Activated CD4-positive, alpha-beta T cell treated with anti-CD3 and anti-CD28 coated beads, Interleukin-10, Interleukin-2, amounts not matched to agents 100 ng/mL and 50 ng/mL, durations not matched to agents 16 hours and 8 hours (primary cell): Measurements from ENCODE around the gene HGS.
A peak's percentile ranks its signal among the peaks of the same experiment; 100 is the strongest.

Source experiments
- DNase-seq: peaks from one replicate; pipeline ENCODE4 v3.0.0-alpha.2; 2020

HGS gene

GRCh38 chr17:81706757-81707624 lies 23.2 kb downstream of the HGS start:
- DNase-seq, result no peak

DNA sequence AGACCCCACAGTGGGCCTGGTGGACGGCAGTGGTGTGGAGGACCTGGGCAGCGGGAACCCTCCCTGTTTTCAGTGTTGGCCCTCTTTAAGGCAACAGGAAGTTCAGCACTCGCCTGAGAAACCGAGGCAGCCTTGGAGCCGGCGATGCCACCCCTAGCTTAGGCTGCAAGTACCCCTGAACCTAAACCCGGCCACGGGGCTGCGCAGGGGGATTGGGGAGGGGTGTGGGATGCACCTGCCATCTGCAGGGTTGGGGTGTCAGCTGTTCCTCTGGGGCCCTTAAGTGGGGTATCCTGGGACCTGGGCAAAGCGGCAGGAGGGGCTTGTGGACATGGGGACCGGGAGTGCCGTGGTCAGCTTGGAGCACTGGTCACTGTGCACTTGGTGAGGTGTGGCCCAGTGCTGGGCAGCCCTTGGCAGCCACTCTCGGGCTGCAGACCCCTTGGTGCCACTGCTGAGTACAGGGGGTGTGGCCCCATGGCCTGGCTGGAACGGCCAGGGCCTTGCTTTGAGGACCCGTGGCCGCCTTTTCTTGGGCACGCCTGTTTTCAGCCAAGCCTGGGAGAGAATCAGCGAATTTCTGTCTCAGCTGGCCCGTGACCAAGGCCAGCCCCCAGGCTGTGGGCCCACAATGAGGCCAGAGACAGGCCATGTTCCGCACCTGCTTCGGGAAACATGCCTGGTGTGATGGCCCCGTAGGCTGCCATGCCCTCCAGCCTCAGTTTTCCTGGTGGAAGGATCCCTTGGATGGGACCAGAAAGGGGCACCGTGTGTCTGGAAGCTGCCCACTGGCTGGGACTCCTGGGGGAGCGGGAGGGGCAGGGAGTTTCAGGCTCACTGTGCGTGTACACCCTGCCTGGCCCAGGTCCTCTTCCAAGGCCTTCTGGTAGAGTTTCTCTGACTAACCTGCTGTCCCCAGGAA lies 24.2 kb downstream of the HGS start:
- DNase-seq, result no peak

GRCh38 chr17:81708739-81709185 lies 25.0 kb downstream of the HGS start:
- no peak for DNase-seq

- no peak for DNase-seq
These were observed 26.9 kb downstream of the HGS start for GRCh38 chr17:81710514-81711308.

GRCh38 chr17:81711814-81712467 lies 28.1 kb downstream of the HGS start, which contains the start of gene SLC25A10:
TSS of gene SLC25A10 (plus strand) at chr17:81712284. CDS start at chr17:81712427, 143 bp downstream.
- DNase-seq, result peak; percentile 90

DNA sequence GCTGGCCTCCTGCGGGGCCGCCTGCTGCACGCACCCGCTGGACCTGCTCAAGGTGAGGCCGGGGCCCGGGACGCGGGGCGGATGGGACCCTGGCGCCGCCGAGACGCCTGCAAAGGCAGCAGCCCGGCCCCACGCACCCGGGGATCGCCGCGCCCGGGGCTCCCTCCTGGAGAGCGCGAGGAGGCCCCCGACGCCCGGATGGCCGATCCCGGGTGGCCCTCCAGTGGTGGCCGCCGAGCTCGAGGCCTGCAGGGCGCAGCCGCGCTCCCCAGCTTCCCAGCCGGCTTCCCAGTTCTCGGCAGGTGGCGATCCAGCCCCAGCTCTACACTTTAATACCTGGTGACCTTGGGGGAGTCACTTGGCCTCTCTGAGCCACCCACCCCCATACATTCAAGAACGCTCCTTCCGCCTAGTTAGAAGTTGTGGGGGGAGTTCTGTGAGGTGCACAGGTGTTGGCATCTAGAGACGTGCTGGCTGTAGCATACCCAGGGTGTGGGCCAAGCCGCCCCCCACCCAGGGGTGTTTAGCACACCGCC lies 28.7 kb downstream of the HGS start:
- DNase-seq, result peak; percentile 36

GRCh38 chr17:81713004-81713555 lies 29.3 kb downstream of the HGS start:
- no peak for DNase-seq

- no peak for DNase-seq
These were observed 30.0 kb downstream of the HGS start for GRCh38 chr17:81713556-81714411.

- no peak for DNase-seq
These were observed 30.7 kb downstream of the HGS start for GRCh38 chr17:81714412-81715106.

DNA sequence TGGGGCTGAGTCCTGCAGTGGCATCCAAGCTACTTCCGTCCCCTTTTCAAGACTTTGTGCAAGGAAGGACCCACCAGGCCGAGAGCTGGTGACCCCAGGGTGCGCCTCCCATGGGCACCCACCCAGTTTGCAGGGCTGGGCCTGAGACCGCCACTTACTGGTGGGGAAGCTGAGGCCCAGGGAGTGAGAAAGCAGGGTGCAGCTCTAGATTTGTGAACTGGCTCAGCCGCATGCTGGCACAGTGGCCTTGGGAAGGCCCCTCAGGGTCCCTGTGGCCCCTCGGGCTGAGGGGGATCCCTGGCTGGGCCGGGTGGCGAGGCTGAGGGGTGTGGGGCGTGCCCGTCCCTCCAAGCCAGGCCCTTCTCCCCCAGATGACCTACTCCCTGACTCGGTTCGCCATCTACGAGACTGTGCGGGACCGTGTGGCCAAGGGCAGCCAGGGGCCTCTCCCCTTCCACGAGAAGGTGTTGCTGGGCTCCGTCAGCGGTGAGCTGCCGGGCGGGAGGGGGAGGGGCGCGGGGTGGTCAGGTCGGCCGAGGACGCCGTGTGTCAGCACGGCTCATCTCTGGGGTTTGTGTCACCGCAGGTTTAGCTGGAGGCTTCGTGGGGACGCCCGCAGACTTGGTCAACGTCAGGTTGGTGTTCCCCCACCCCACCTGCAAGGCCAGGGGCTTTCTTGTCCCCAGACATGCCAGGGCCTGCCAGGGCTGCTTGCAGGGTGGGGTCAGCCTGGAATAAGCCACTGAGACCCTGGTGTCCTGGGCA lies 31.5 kb downstream of the HGS start:
- DNase-seq, result no peak

- DNase-seq, result no peak
These were observed 32.3 kb downstream of the HGS start for GRCh38 chr17:81715872-81716673.

GRCh38 chr17:81716674-81716996 lies 32.8 kb downstream of the HGS start:
- no peak for DNase-seq

GRCh38 chr17:81717049-81717765 lies 33.4 kb downstream of the HGS start:
- no peak for DNase-seq

DNA sequence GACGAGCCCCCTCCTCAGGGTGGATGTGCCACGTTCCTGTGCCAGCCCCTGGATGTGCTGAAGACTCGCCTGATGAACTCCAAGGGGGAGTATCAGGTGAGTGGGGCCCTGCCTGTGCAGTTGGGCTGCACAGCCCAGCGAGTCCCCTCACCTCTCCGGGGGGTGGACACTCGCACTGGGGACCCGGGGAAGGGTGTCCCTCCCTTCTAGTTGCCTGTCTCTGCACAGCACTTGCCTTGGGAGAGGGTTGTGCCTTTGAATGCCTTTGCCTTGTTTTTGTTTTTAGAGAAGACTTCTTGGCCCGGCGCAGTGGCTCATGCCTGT lies 33.9 kb downstream of the HGS start:
- no peak for DNase-seq

- DNase-seq, result no peak
These were observed 35.8 kb downstream of the HGS start for GRCh38 chr17:81719410-81720266.

DNA sequence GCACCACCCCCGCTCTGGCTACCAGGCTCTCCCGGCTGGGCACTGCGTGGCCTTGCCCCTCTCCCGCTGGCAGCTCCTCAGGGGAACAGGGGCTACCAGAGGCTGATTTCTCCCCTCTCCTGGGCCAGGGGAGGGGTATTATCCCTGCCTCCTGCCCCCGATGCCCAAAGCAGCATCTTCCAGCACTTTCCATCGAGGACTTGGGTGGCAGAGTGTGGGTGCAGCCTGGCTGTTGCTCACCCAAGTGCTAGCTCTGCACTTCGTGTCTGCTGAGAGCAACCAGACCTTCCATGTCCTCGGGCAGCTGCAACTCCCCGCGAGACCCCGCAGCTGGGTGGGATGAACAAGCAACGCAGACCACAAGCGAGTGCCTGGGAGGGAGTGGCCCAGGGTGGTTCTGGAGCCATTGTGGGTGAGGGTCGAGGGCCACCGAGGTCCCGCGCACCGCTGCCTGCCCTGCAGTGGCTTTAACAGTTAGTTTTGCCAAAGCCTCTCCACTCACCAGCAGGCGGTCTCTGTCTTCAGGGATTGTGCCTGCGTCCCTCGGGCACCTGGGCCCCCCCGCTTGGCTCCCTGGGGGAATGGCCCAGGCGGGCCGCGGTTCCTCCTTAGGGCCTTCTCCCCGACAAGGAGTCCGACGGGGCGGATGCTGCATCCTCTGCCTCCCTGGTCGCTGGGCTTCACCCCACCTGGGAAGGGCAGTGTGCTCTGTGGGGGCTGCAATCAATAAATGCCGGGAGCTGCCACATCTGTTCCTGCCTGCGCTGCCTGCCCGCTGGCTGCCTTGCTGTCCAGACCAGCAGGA lies 36.7 kb downstream of the HGS start:
- no peak for DNase-seq
